HepG2 (cell line): ENCODE results near the gene MED13. TPM values are rescaled to one million over a fixed set of nuclear protein-coding genes. Genes with fewer than 3 reads are reported as not detected.

Experiments used
- ARID3A ChIP-seq: IDR thresholded peaks from 2 replicates; pipeline ENCODE4 v1.6.1; 2012; ENCODE audit warnings: low read depth, low read length, improper control_type of control experiment
- CREB1 ChIP-seq, 2 experiments: fragments of 450-650 bp in 1 of 2; IDR thresholded peaks; 2 replicates each; pipeline ENCODE4 v1.6.1; 2016 to 2017; ENCODE audit warnings: control low read depth in 1 of 2, mild to moderate bottlenecking in 1 of 2, missing compliant biosample characterization in 1 of 2, missing genetic modification characterization in 1 of 2
- MLX ChIP-seq: IDR thresholded peaks from 2 replicates; pipeline ENCODE4 v1.6.1; 2016
- NR2F2 ChIP-seq: IDR thresholded peaks from 2 replicates; pipeline ENCODE4 v1.6.1; 2012; ENCODE audit warnings: low read depth, inconsistent platforms, borderline replicate concordance
- PAXIP1 ChIP-seq: sonication (generic); formaldehyde crosslinking; conservative IDR thresholded peaks from 2 replicates; pipeline ENCODE4 v1.4.0; 2020; ENCODE audit warnings: mild to moderate bottlenecking, missing genetic modification reagents, moderate library complexity
- SOX6 ChIP-seq, 2 experiments: fragments of 450-650 bp in 1 of 2; sonication (generic) in 1 of 2; formaldehyde crosslinking in 1 of 2; IDR thresholded peaks; 2 replicates each; pipeline versions ENCODE4 v1.4.0 to v1.6.1; 2017 to 2020; ENCODE audit warnings: antibody characterized with exemption in 1 of 2, mild to moderate bottlenecking in 1 of 2, missing genetic modification reagents in 1 of 2
- ZNF607 ChIP-seq: sonication (generic); formaldehyde crosslinking; IDR thresholded peaks from 2 replicates; pipeline ENCODE4 v1.5.1; 2020; ENCODE audit warnings: missing genetic modification reagents, mild to moderate bottlenecking, borderline replicate concordance
- polyA plus RNA-seq, 8 experiments: library from polyadenylated mRNA; depleted of rRNA in 3 of 8; stranded (reverse) in 7 of 8; unstranded in 1 of 8; fragments of >200 nt; fragmentation: Illumina TruSeq in 4 of 8; extraction: Trizol in 4 of 8; gene quantifications; 2 replicates each; pipeline versions ENCODE4 v1.2.1 to v1.2.3, GENCODE V29; 2011 to 2016; ENCODE audit warnings: low read depth in 4 of 8, missing spikeins in 1 of 8, mixed read lengths in 1 of 8; ENCODE audit not compliant: insufficient read depth in 1 of 8
- total RNA-seq, 5 experiments: library from RNA; depleted of rRNA; stranded (reverse); fragments of >200 nt; fragmentation: Illumina TruSeq; extraction: Trizol; gene quantifications; 2 replicates each; pipeline ENCODE4 v1.2.3, GENCODE V29; 2016; ENCODE audit warnings: low read depth in 1 of 5

Gene MED13
- total and polyA plus RNA-seq, 2 of the 13 experiments (the other 11 are each of a cell fraction or from before 2014, with no cell fraction given): 27.4 to 69.1 TPM

- peak; percentile 63 for TF ChIP-seq PAXIP1 (CRISPR knock-in tag)
- no peak for TF ChIP-seq CREB1 (IDR thresholded peaks at IDR 0.05)
- 0 out of 2 replicates have a peak, but pooled peaks have one; percentile 19 for TF ChIP-seq CREB1 (CRISPR knock-in tag; IDR thresholded peaks at IDR 0.05)
- peak; percentile 29; the same call in 1 of the 2 replicates for TF ChIP-seq ARID3A
- TF ChIP-seq MLX (CRISPR knock-in tag): no peak
- TF ChIP-seq SOX6 (IDR thresholded peaks at IDR 0.05): no peak
- TF ChIP-seq SOX6 (CRISPR knock-in tag; IDR thresholded peaks at IDR 0.05): peak; percentile 31; the same call in 1 of the 2 replicates
- 0 out of 2 replicates have a peak, but pooled peaks have one; percentile 31 for TF ChIP-seq ZNF607 (CRISPR knock-in tag)
- peak; percentile 53; the same call in 1 of the 2 replicates for TF ChIP-seq NR2F2
- TF ChIP-seq, all 625 proteins: peak for 29
Observed at GRCh38 chr17:62101515-62101914, 36.4 kb upstream of the MED13 start (continued).
